Right lobe of liver (tissue), 6 donors: ENCODE measurements around the gene CTXND2. TPM values are rescaled to one million over a fixed set of nuclear protein-coding genes. Genes with fewer than 3 reads are reported as not detected.

Experiments used
- ATAC-seq, 4 donors: fragments of 200-7000 bp; cut with Tn5 transposase; one replicate each; pipeline ENCODE4 v1.9.1; 2020; ENCODE audit warnings: mild to moderate bottlenecking in 4 of 4, moderate library complexity in 4 of 4
- DNase-seq, 3 donors: peaks; one replicate each; pipeline ENCODE4 v3.0.0-alpha.2; 2020
- H3K27ac ChIP-seq, 3 donors: fragments of 200-600 bp; one replicate each; pipeline ENCODE4 v1.8.0; 2022
- H3K27me3 ChIP-seq, 2 donors: fragments of 200-600 bp; one replicate each; pipeline ENCODE4 v1.8.0; 2022
- H3K36me3 ChIP-seq, 4 donors: fragments of 200-600 bp; sonication (generic) in 1 of 4; one replicate each; pipeline versions ENCODE4 v1.5.1 to v1.8.0; 2017 to 2022; ENCODE audit warnings: control low read depth in 1 of 4
- H3K4me1 ChIP-seq, 4 donors: fragments of 200-600 bp; sonication (generic) in 1 of 4; one replicate each; pipeline versions ENCODE4 v1.5.1 to v1.8.0; 2017 to 2022; ENCODE audit warnings: control low read depth in 1 of 4
- H3K4me3 ChIP-seq, 3 donors: fragments of 200-600 bp; one replicate each; pipeline ENCODE4 v1.8.0; 2022
- H3K9me3 ChIP-seq, 4 donors: fragments of 200-600 bp; sonication (generic) in 1 of 4; one replicate each; pipeline versions ENCODE4 v1.5.1 to v1.8.0; 2017 to 2022; ENCODE audit warnings: control low read depth in 1 of 4
- POLR2A ChIP-seq: fragments of 450-650 bp; IDR thresholded peaks from one replicate; pipeline ENCODE4 v1.6.1; 2017; ENCODE audit warnings: antibody characterized with exemption, mild to moderate bottlenecking
- WGBS: methylation state at CpG from one replicate; pipeline ENCODE4 v1.1.6; 2018; ENCODE audit warnings: low coverage, low lambda C conversion rate; ENCODE audit not compliant: insufficient coverage; ENCODE audit errors: missing lambda C conversion rate; 5-methylcytosine and 5-hydroxymethylcytosine counted together
- intact Hi-C, 2 donors: fragments of 100-400 bp; cut with DNase I; formaldehyde crosslinking; loops; one replicate each; pipeline versions ENCODE4 v1.11.2 to v1.14.1; 2022
- total RNA-seq, 6 experiments: library from RNA; depleted of rRNA in 2 of 6; stranded (reverse); fragments of >200 nt in 2 of 6; fragmentation: NEBNext Ultra II Directional in 3 of 6; extraction: Animal tissue kit (Norgen Biotek cat#: 25700) in 3 of 6; gene quantifications; one replicate each; pipeline versions ENCODE4 v1.1.0 to v1.2.4, GENCODE V29; 2016 to 2023
- TF ChIP-seq, protein P1 (sequence below), 4 donors: fragments of 200-600 bp in 3 of 4; fragments of 450-650 bp in 1 of 4; IDR thresholded peaks; one replicate each; pipeline versions ENCODE4 v1.5.1 to v1.8.0; 2016 to 2022; ENCODE audit warnings: antibody characterized with exemption in 4 of 4, mild to moderate bottlenecking in 2 of 4
- donor health status: DM: no; HTN: yes; CAD: no.
- donor health status: DM: no; HTN: no; CAD: no.
- donor health status: DM: no; HTN: no; CAD: no.
- donor health status: DM: no; HTN: yes; CAD: no.
- donor health status: DM: no; HTN: yes; CAD: no.

Gene CTXND2
- total RNA-seq, 6 experiments from 2014 or later = not detected

GRCh38 chr1:150906813-150907212 is 19.9 kb downstream of the CTXND2 start:
- TF ChIP-seq, protein P1, sequence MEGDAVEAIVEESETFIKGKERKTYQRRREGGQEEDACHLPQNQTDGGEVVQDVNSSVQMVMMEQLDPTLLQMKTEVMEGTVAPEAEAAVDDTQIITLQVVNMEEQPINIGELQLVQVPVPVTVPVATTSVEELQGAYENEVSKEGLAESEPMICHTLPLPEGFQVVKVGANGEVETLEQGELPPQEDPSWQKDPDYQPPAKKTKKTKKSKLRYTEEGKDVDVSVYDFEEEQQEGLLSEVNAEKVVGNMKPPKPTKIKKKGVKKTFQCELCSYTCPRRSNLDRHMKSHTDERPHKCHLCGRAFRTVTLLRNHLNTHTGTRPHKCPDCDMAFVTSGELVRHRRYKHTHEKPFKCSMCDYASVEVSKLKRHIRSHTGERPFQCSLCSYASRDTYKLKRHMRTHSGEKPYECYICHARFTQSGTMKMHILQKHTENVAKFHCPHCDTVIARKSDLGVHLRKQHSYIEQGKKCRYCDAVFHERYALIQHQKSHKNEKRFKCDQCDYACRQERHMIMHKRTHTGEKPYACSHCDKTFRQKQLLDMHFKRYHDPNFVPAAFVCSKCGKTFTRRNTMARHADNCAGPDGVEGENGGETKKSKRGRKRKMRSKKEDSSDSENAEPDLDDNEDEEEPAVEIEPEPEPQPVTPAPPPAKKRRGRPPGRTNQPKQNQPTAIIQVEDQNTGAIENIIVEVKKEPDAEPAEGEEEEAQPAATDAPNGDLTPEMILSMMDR (IDR thresholded peaks at IDR 0.05) = no peak
- TF ChIP-seq POLR2A = no peak
- Histone ChIP-seq H3K27ac (no peak overlapping the region), H3K36me3 (no peaks in the 10 kb centered on the region), H3K27me3 (no peaks in the 10 kb centered on the region), H3K9me3 (no peaks in the 10 kb centered on the region), H3K4me3 (no peak overlapping the region), H3K4me1 (no peaks in the 10 kb centered on the region)
- DNase-seq (no peak), ATAC-seq (no peak)
- WGBS = 83% methylated on average over 2 of the region's 2 CpGs
- intact Hi-C loops = no loop called here

DNA sequence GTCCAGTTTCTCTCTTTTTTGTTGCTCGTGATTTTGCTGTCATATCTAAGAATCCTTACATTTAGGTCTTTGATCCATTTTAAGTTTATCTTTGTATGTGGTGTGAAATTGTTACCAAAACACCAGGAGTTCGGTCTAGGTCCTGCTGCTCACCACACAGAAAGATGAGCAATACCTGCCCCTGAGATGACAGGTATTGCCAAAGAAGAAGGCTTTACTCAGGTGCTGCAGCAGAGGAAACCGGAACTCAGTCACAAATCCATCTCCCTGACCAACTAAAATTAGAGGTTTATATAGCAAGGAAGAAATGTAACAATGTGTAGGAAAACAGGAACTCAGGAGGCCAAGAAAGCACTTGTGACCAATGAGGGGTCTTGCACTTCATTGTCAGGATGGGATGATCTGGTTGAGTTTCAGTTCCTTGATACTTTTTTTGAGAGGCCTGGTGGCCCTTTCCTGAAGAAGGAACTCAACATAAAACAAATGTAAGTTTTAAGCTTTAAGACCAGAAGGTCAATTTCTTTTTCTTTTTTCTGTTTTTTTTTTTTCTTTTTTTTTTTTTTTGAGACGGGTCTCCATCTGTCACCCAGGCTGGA is 22.7 kb downstream of the CTXND2 start:
- no peak for ATAC-seq
- TF ChIP-seq POLR2A = no peak
- TF ChIP-seq, protein P1 (IDR thresholded peaks at IDR 0.05) = no peak
- no peak overlapping the region for H3K4me3 ChIP-seq
- intact Hi-C loops = no loop called here
- no peaks in the 10 kb centered on the region for H3K36me3 ChIP-seq
- WGBS = 78% methylated on average over 3 of the region's 4 CpGs
- no peaks in the 10 kb centered on the region for H3K9me3 ChIP-seq
- no peaks in the 10 kb centered on the region for H3K27me3 ChIP-seq
- H3K27ac ChIP-seq = no peak overlapping the region
- no peak for DNase-seq
- no peaks in the 10 kb centered on the region for H3K4me1 ChIP-seq

- no peaks in the 10 kb centered on the region for H3K27me3 ChIP-seq
- H3K4me1 ChIP-seq = no peaks in the 10 kb centered on the region
- no peak overlapping the region for H3K4me3 ChIP-seq
- intact Hi-C loops = no loop called here
- no peak overlapping the region for H3K27ac ChIP-seq
- no peaks in the 10 kb centered on the region for H3K9me3 ChIP-seq
- DNase-seq (no peak), ATAC-seq (no peak)
- no peaks in the 10 kb centered on the region for H3K36me3 ChIP-seq
- TF ChIP-seq POLR2A = no peak
- TF ChIP-seq, protein P1 (IDR thresholded peaks at IDR 0.05) = no peak
These were observed 25.7 kb downstream of the CTXND2 start for GRCh38 chr1:150912623-150913022.

DNA sequence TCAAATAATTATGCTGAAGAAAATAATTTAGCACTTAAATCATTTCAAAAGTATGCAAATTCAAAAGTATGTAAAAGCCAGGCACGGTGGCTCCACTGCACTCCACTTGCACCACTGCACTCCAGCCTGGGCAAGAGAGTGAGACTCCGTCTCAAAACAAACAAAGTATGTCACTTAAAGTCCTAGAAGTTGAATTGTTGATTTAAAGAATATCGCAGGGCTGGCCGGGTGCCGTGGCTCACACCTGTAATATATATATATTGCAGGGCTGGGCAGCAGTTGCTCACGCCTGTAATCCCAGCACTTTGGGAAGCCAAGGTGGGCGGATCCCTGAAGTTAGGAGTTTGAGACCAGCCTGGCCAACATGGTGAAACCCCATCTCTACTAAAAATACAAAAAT is 30.5 kb downstream of the CTXND2 start:
- no peak for DNase-seq
- Histone ChIP-seq H3K36me3 (no peaks in the 10 kb centered on the region), H3K4me3 (no peak overlapping the region), H3K27me3 (no peaks in the 10 kb centered on the region), H3K4me1 (peaks cover 0 to 3% (median 0%) of the 10 kb centered on the region in 4 donors), H3K9me3 (no peaks in the 10 kb centered on the region), H3K27ac (no peak overlapping the region)
- intact Hi-C loops = no loop called here
- TF ChIP-seq POLR2A = no peak
- TF ChIP-seq, protein P1 (IDR thresholded peaks at IDR 0.05) = no peak
- 75% methylated on average over 5 of the region's 7 CpGs for WGBS
- no peak for ATAC-seq
